ENCODE data around the gene SP110. TPM values are rescaled to one million over a fixed set of nuclear protein-coding genes. Genes with fewer than 3 reads are reported as not detected.

The SP110 gene
- total and polyA plus RNA-seq, 4 donors, result 16.2 to 31.4 (median 28.1) TPM

GRCh38 chr2:230170532-230170931 is 49.3 kb downstream of the SP110 start:
- Histone ChIP-seq H3K4me1 (ENCODE audit: control insufficient read depth in 5 of 5, insufficient read depth in 5 of 5, low read length in 5 of 5) (peaks cover 0 to 1% (median 0%) of the 10 kb centered on the region in 5 donors), H3K27ac (ENCODE audit: low read depth in 1 of 2, low read length in 1 of 2) (peak overlapping the region; percentile 56 to 71), H3K27me3 (ENCODE audit: control insufficient read depth in 3 of 3, insufficient read depth in 3 of 3, low read length in 2 of 3) (no peaks in the 10 kb centered on the region), H3K4me3 (no peak overlapping the region), H3K36me3 (ENCODE audit: control insufficient read depth in 4 of 4, insufficient read depth in 4 of 4, low read length in 4 of 4) (peaks cover 6 to 28% (median 10%) of the 10 kb centered on the region in 4 donors), H3K9ac (ENCODE audit: insufficient read depth in 1 of 2, low read length in 2 of 2) (no peak overlapping the region), H3K9me3 (ENCODE audit: control insufficient read depth in 4 of 4, insufficient read depth in 3 of 4, low read length in 3 of 4) (no peaks in the 10 kb centered on the region)
- ATAC-seq (ENCODE audit: insufficient read depth, low FRiP score) (no peak), DNase-seq (peak in 2 of 3 donors; percentile 6 to 37)
- 21 to 40% methylated on average over 9 of the region's 9 CpGs for WGBS, 2 donors
- TF ChIP-seq CTCF (IDR thresholded peaks at IDR 0.05; ENCODE audit: control extremely low read depth, extremely low read depth), result no peak

GRCh38 chr2:230166557-230167170 is 53.1 kb downstream of the SP110 start:
- no peak overlapping the region for H3K27ac ChIP-seq (ENCODE audit: low read depth in 1 of 2, low read length in 1 of 2)
- no peak overlapping the region for H3K4me3 ChIP-seq
- DNase-seq (no peak), ATAC-seq (ENCODE audit: insufficient read depth, low FRiP score) (no peak)
- no peak for TF ChIP-seq CTCF (IDR thresholded peaks at IDR 0.05; ENCODE audit: control extremely low read depth, extremely low read depth)
- H3K9ac ChIP-seq (ENCODE audit: insufficient read depth in 1 of 2, low read length in 2 of 2), result no peak overlapping the region
- no peaks in the 10 kb centered on the region for H3K9me3 ChIP-seq (ENCODE audit: control insufficient read depth in 4 of 4, insufficient read depth in 3 of 4, low read length in 3 of 4)
- peaks cover 0 to 1% (median 0%) of the 10 kb centered on the region in 5 donors for H3K4me1 ChIP-seq (ENCODE audit: control insufficient read depth in 5 of 5, insufficient read depth in 5 of 5, low read length in 5 of 5)
- H3K36me3 ChIP-seq (ENCODE audit: control insufficient read depth in 4 of 4, insufficient read depth in 4 of 4, low read length in 4 of 4), result peaks cover 4 to 7% (median 6%) of the 10 kb centered on the region in 4 donors
- H3K27me3 ChIP-seq (ENCODE audit: control insufficient read depth in 3 of 3, insufficient read depth in 3 of 3, low read length in 2 of 3), result no peaks in the 10 kb centered on the region
- WGBS, 2 donors, result 59 to 79% methylated on average over 2 of the region's 2 CpGs

DNA sequence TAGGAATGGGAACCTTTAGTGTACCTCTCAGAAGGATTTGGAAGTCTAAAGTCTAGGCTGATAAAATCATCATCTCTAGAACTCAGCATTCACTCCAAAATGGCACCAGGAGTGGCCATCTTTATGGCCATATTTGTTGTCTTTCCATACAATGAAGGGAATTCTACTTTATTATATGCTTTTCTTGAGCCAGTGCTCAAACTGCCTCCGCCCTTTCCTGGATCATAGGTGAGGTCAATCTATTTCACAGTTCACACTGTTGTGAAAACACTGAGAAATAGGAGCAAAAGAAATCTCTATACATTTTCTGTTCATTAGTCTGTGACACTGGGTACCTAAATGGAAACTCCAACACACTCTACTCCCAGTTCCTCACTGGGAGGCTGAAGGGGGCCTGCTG is 55.6 kb downstream of the SP110 start:
- H3K9ac ChIP-seq (ENCODE audit: insufficient read depth in 1 of 2, low read length in 2 of 2), result no peak overlapping the region
- H3K4me3 ChIP-seq, result no peak overlapping the region
- peaks cover 4 to 7% (median 5%) of the 10 kb centered on the region in 4 donors for H3K36me3 ChIP-seq (ENCODE audit: control insufficient read depth in 4 of 4, insufficient read depth in 4 of 4, low read length in 4 of 4)
- DNase-seq, result no peak
- H3K27me3 ChIP-seq (ENCODE audit: control insufficient read depth in 3 of 3, insufficient read depth in 3 of 3, low read length in 2 of 3), result no peaks in the 10 kb centered on the region
- no peak for TF ChIP-seq CTCF (IDR thresholded peaks at IDR 0.05; ENCODE audit: control extremely low read depth, extremely low read depth)
- H3K4me1 ChIP-seq (ENCODE audit: control insufficient read depth in 5 of 5, insufficient read depth in 5 of 5, low read length in 5 of 5), result no peaks in the 10 kb centered on the region
- H3K27ac ChIP-seq (ENCODE audit: low read depth in 1 of 2, low read length in 1 of 2), result no peak overlapping the region
- no peak for ATAC-seq (ENCODE audit: insufficient read depth, low FRiP score)
- no peaks in the 10 kb centered on the region for H3K9me3 ChIP-seq (ENCODE audit: control insufficient read depth in 4 of 4, insufficient read depth in 3 of 4, low read length in 3 of 4)
- 96 to 100% methylated on average over 1 of the region's 1 CpG for WGBS, 2 donors

- no peaks in the 10 kb centered on the region for H3K9me3 ChIP-seq (ENCODE audit: control insufficient read depth in 4 of 4, insufficient read depth in 3 of 4, low read length in 3 of 4)
- H3K4me3 ChIP-seq, result no peak overlapping the region
- no peak overlapping the region for H3K9ac ChIP-seq (ENCODE audit: insufficient read depth in 1 of 2, low read length in 2 of 2)
- TF ChIP-seq CTCF (IDR thresholded peaks at IDR 0.05; ENCODE audit: control extremely low read depth, extremely low read depth), result no peak
- H3K36me3 ChIP-seq (ENCODE audit: control insufficient read depth in 4 of 4, insufficient read depth in 4 of 4, low read length in 4 of 4), result peaks cover 3 to 7% (median 4%) of the 10 kb centered on the region in 4 donors
- no peak for ATAC-seq (ENCODE audit: insufficient read depth, low FRiP score)
- no peak for DNase-seq
- H3K4me1 ChIP-seq (ENCODE audit: control insufficient read depth in 5 of 5, insufficient read depth in 5 of 5, low read length in 5 of 5), result no peaks in the 10 kb centered on the region
- H3K27ac ChIP-seq (ENCODE audit: low read depth in 1 of 2, low read length in 1 of 2), result no peak overlapping the region
- no peaks in the 10 kb centered on the region for H3K27me3 ChIP-seq (ENCODE audit: control insufficient read depth in 3 of 3, insufficient read depth in 3 of 3, low read length in 2 of 3)
- 80 to 87% methylated on average over 5 of the region's 5 CpGs for WGBS, 2 donors
Measured at GRCh38 chr2:230162981-230163380, 56.8 kb downstream of the SP110 start.
